Activated CD4-positive, alpha-beta T cell treated with anti-CD3 and anti-CD28 coated beads for 36 hours (primary cell): ENCODE data around the gene PIK3AP1. TPM values are rescaled to one million over a fixed set of nuclear protein-coding genes. Genes with fewer than 3 reads are reported as not detected.
"Not testable (repeated sequence)": the region's sequence is repeated elsewhere in the genome, so short reads cannot be mapped to it uniquely, and the experiment has no call there.

Source experiments
- ATAC-seq: fragments of 200-7000 bp; cut with Tn5 transposase; one replicate; pipeline ENCODE4 v1.10.0; 2021; ENCODE audit warnings: mild to moderate bottlenecking, moderate library complexity
- CTCF ChIA-PET: fragments of 350-600 bp; sonication (Branson Sonifier 250); formaldehyde crosslinking; loops from one replicate; lab custom pipeline; 2021; ENCODE audit warnings: antibody characterized with exemption; lab: Charles Lee
- POLR2A ChIA-PET: fragments of 350-600 bp; sonication (Branson Sonifier 250); formaldehyde crosslinking; loops from one replicate; lab custom pipeline; 2021; ENCODE audit warnings: antibody characterized with exemption, inconsistent platforms; lab: Charles Lee
- DNase-seq: peaks from one replicate; pipeline ENCODE4 v3.0.0-alpha.2; 2020
- H3K27ac Mint-ChIP-seq: one replicate; pipeline ENCODE4 v1.8.0; 2021; ENCODE audit warnings: mixed read lengths
- H3K27me3 Mint-ChIP-seq: one replicate; pipeline ENCODE4 v1.8.0; 2021; ENCODE audit warnings: mixed read lengths
- H3K36me3 Mint-ChIP-seq: one replicate; pipeline ENCODE4 v1.8.0; 2021; ENCODE audit warnings: low read depth, mixed read lengths
- H3K4me1 Mint-ChIP-seq: one replicate; pipeline ENCODE4 v1.8.0; 2021; ENCODE audit warnings: mixed read lengths
- H3K4me3 Mint-ChIP-seq: one replicate; pipeline ENCODE4 v1.8.0; 2021; ENCODE audit warnings: mild to moderate bottlenecking, moderate library complexity, mixed read lengths
- H3K9me3 Mint-ChIP-seq: one replicate; pipeline ENCODE4 v1.8.0; 2021; ENCODE audit warnings: low read depth, mixed read lengths
- intact Hi-C, 2 experiments: fragments of 100-400 bp; cut with DNase I in 1 of 2; cut with micrococcal nuclease in 1 of 2; formaldehyde crosslinking; loops; one replicate each; pipeline versions ENCODE4 v1.14.2 to v1.15.1; 2022 to 2024; cut with DNase I, micrococcal nuclease
- total RNA-seq, 2 experiments: library from RNA; stranded (reverse); gene quantifications; one replicate each; pipeline ENCODE4 v1.2.3, GENCODE V29; 2021

The PIK3AP1 gene
- total RNA-seq, 2 experiments from 2014 or later = 2.7 to 2.9 TPM

DNA sequence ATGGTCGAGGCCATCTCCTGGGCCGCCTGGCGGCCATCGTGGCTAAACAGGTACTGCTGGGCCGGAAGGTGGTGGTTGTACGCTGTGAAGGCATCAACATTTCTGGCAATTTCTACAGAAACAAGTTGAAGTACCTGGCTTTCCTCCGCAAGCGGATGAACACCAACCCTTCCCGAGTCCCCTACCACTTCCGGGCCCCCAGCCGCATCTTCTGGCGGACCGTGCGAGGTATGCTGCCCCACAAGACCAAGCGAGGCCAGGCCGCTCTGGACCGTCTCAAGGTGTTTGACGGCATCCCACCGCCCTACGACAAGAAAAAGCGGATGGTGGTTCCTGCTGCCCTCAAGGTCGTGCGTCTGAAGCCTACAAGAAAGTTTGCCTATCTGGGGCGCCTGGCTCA lies 30.0 kb upstream of the PIK3AP1 start:
- CTCF ChIA-PET, H3K9me3 Mint-ChIP-seq, ATAC-seq, DNase-seq, intact Hi-C loops, H3K36me3 Mint-ChIP-seq, H3K27ac Mint-ChIP-seq, H3K4me1 Mint-ChIP-seq, H3K27me3 Mint-ChIP-seq, H3K4me3 Mint-ChIP-seq, POLR2A ChIA-PET: not testable (repeated sequence)

DNA sequence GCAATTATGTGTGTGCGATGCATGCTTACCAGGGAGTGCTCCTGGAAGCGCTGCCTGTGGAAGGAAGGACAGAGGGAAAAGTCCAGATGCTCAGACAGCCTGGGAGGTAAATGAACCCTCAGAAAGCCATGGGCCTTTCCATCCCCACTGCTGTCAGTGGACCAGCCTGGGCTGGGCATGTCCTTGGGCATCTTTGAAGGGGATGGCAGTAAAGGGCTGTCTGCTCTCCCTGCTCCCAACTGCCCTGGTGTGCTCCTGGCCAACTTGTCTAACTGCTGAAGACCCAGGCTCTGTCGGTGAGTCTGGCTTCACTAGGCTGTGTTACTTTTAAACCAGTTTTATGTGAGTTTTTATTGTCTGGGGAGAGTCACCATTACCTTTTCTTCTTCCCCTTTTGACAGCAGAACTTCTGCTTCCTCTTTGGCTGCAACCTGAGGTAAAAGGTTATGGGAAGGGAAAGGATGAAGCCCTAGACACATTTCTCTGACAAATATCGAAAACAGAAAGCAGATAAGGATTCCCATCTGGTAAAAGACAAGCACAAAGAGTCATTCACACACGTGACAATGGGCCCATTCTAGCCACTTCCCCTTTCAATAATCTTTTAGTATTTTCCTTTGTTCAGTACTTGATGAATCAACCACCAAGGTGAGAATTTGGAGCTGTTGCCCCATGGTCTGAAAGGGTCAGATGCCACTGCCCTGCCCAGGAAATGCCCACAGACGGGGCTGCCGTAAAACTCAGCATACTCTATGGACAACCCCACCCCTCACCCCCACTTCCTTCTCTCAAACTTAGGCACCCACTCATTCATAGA lies 27.6 kb upstream of the PIK3AP1 start:
- no peak overlapping the region for H3K4me3 Mint-ChIP-seq
- ChIA-PET POLR2A (no interaction called here), CTCF (no interaction called here)
- intact Hi-C loops = no loop called here
- ATAC-seq (peak; percentile 89), DNase-seq (peak; percentile 25)
- peaks cover 2% of the 10 kb centered on the region for H3K27me3 Mint-ChIP-seq
- H3K36me3 Mint-ChIP-seq = no peaks in the 10 kb centered on the region
- H3K9me3 Mint-ChIP-seq = no peaks in the 10 kb centered on the region
- H3K4me1 Mint-ChIP-seq = peaks cover 11% of the 10 kb centered on the region
- H3K27ac Mint-ChIP-seq = no peak overlapping the region

GRCh38 chr10:96746503-96746902 lies 26.2 kb upstream of the PIK3AP1 start:
- ChIA-PET POLR2A (no interaction called here), CTCF (interaction anchor here (0.6 kb wide), 2 partner anchors 29 to 81 kb away, joined by 3 read pairs; no protein-coding TSS in a partner anchor)
- Mint-ChIP-seq H3K4me1 (peaks cover 11% of the 10 kb centered on the region), H3K27me3 (peaks cover 2% of the 10 kb centered on the region), H3K27ac (no peak overlapping the region), H3K9me3 (no peaks in the 10 kb centered on the region), H3K36me3 (no peaks in the 10 kb centered on the region), H3K4me3 (no peak overlapping the region)
- DNase-seq (no peak), ATAC-seq (no peak)
- intact Hi-C loops = no loop called here

DNA sequence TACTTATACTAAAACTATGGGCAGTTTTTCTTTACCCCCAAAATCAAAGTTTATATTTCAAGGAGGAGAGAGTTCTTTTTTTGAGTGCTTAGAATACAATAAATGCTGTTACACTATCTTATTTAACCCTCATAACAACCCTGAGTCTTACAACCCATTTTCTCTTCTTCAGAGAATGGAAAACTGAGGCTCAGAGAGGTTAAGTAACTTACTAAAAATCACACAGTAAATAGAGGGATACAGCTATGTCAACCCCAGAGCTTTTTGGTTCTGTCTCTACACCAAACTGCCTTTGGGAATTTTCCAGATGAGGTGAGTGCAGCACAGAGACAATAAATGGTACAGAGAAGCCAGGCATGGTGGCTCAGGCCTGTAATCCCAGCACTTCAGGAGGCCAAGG lies 25.6 kb upstream of the PIK3AP1 start:
- no peaks in the 10 kb centered on the region for H3K9me3 Mint-ChIP-seq
- ChIA-PET POLR2A (no interaction called here), CTCF (interaction anchor here (0.6 kb wide), 1 partner anchor 30 kb away, joined by 3 read pairs; no protein-coding TSS in a partner anchor)
- H3K36me3 Mint-ChIP-seq = no peaks in the 10 kb centered on the region
- H3K4me1 Mint-ChIP-seq = peaks cover 11% of the 10 kb centered on the region
- no peak overlapping the region for H3K27ac Mint-ChIP-seq
- no peak overlapping the region for H3K4me3 Mint-ChIP-seq
- H3K27me3 Mint-ChIP-seq = peaks cover 2% of the 10 kb centered on the region
- intact Hi-C loops = no loop called here
- DNase-seq (no peak), ATAC-seq (no peak)

- no peak for ATAC-seq
- no peak for DNase-seq
- H3K4me3 Mint-ChIP-seq = no peak overlapping the region
- CTCF ChIA-PET = interaction anchor here (0.7 kb wide), 1 partner anchor 1324 kb away, joined by 3 read pairs; no protein-coding TSS in a partner anchor
- no peaks in the 10 kb centered on the region for H3K9me3 Mint-ChIP-seq
- peaks cover 2% of the 10 kb centered on the region for H3K27me3 Mint-ChIP-seq
- H3K27ac Mint-ChIP-seq = no peak overlapping the region
- intact Hi-C loops = no loop called here
- POLR2A ChIA-PET = no interaction called here
- H3K4me1 Mint-ChIP-seq = peaks cover 11% of the 10 kb centered on the region
- H3K36me3 Mint-ChIP-seq = no peaks in the 10 kb centered on the region
Observed at GRCh38 chr10:96743988-96744585, 23.8 kb upstream of the PIK3AP1 start.

- H3K27me3 Mint-ChIP-seq, H3K36me3 Mint-ChIP-seq, H3K4me1 Mint-ChIP-seq, CTCF ChIA-PET, POLR2A ChIA-PET, ATAC-seq, DNase-seq, H3K9me3 Mint-ChIP-seq, intact Hi-C loops, H3K27ac Mint-ChIP-seq, H3K4me3 Mint-ChIP-seq: not testable (repeated sequence)
Observed at GRCh38 chr10:96741557-96741956, 21.2 kb upstream of the PIK3AP1 start.

GRCh38 chr10:96740579-96741281 lies 20.4 kb upstream of the PIK3AP1 start:
- intact Hi-C loops = no loop called here
- ChIA-PET POLR2A (no interaction called here), CTCF (no interaction called here)
- H3K36me3 Mint-ChIP-seq = no peaks in the 10 kb centered on the region
- peaks cover 3% of the 10 kb centered on the region for H3K4me1 Mint-ChIP-seq
- H3K4me3 Mint-ChIP-seq = no peak overlapping the region
- H3K27ac Mint-ChIP-seq = no peak overlapping the region
- DNase-seq (no peak), ATAC-seq (no peak)
- no peaks in the 10 kb centered on the region for H3K9me3 Mint-ChIP-seq
- H3K27me3 Mint-ChIP-seq = peaks cover 2% of the 10 kb centered on the region

GRCh38 chr10:96740141-96740540 lies 19.8 kb upstream of the PIK3AP1 start:
- peaks cover 2% of the 10 kb centered on the region for H3K27me3 Mint-ChIP-seq
- no peaks in the 10 kb centered on the region for H3K36me3 Mint-ChIP-seq
- CTCF ChIA-PET = interaction anchor here (0.8 kb wide), 1 partner anchor 18 kb away, joined by 3 read pairs; no protein-coding TSS in a partner anchor

DNA sequence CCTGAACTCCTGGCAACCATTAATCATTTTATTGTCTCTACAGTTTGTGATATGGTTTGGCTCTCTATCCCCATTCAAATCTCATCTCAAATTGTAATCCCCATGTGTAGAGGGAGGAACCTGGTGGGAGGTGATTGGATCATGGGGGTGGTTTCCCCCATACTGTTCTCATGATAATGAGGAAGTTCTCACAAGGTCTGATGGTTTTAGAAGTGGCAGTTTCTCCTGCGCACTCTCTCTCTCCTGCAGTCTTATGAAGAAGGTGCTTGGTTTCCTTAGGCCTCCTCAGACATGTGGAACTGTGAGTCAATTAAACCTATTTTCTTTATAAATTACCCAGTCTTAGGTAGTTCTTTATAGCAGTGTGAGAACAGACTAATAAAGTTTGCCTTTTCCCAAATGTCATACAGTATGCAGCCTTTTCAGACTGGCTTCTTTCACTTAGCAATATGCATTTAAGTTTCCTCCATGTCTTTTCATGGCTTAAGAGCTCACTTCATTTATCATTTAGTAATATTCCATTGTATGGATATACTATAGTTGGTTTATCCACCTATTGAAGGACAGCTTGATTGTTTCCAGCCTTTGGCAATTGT lies 17.1 kb upstream of the PIK3AP1 start:
- not testable (repeated sequence) for DNase-seq

More at GRCh38 chr10:96740141-96740540, 19.8 kb upstream of the PIK3AP1 start:
- ATAC-seq = no peak
- intact Hi-C loops = no loop called here
- no peak for DNase-seq
- POLR2A ChIA-PET = no interaction called here
- Mint-ChIP-seq H3K27ac (no peak overlapping the region), H3K4me3 (no peak overlapping the region), H3K9me3 (no peaks in the 10 kb centered on the region), H3K4me1 (peaks cover 3% of the 10 kb centered on the region)

GRCh38 chr10:96724621-96725020 lies 4.3 kb upstream of the PIK3AP1 start:
- CTCF ChIA-PET = no interaction called here
- H3K27me3 Mint-ChIP-seq = peaks cover 3% of the 10 kb centered on the region
- intact Hi-C loops = loop anchor here in 1 of 2 experiments (10.0 kb wide), 1 partner anchor 330 kb away; no protein-coding TSS in a partner anchor
- DNase-seq (no peak), ATAC-seq (no peak)
- peaks cover 10% of the 10 kb centered on the region for H3K4me1 Mint-ChIP-seq
- no peaks in the 10 kb centered on the region for H3K9me3 Mint-ChIP-seq
- no peaks in the 10 kb centered on the region for H3K36me3 Mint-ChIP-seq
- no peak overlapping the region for H3K27ac Mint-ChIP-seq
- H3K4me3 Mint-ChIP-seq = no peak overlapping the region
- POLR2A ChIA-PET = no interaction called here

More for the DNA sequence above, 17.1 kb upstream of the PIK3AP1 start:
- POLR2A ChIA-PET = interaction anchor here (0.6 kb wide), 1 partner anchor 147 kb away, joined by 5 read pairs; no protein-coding TSS in a partner anchor
- H3K4me1 Mint-ChIP-seq, H3K27ac Mint-ChIP-seq, intact Hi-C loops, CTCF ChIA-PET, H3K27me3 Mint-ChIP-seq, H3K4me3 Mint-ChIP-seq, ATAC-seq, H3K9me3 Mint-ChIP-seq, H3K36me3 Mint-ChIP-seq: not testable (repeated sequence)

- ATAC-seq (no peak), DNase-seq (no peak)
- H3K27ac Mint-ChIP-seq = peak overlapping the region; percentile 66
- no peaks in the 10 kb centered on the region for H3K9me3 Mint-ChIP-seq
- peak overlapping the region; percentile 93 for H3K4me3 Mint-ChIP-seq
- intact Hi-C loops = loop anchor here (2.0 to 10.0 kb wide), 3 partner anchors 26 to 326 kb away; no protein-coding TSS in a partner anchor
- POLR2A ChIA-PET = no interaction called here
- H3K27me3 Mint-ChIP-seq = peaks cover 2% of the 10 kb centered on the region
- CTCF ChIA-PET = interaction anchor here (0.5 to 1.0 kb wide), 2 partner anchors 16 to 43 kb away, joined by 3 to 4 read pairs; no protein-coding TSS in a partner anchor
- peaks cover 12% of the 10 kb centered on the region for H3K4me1 Mint-ChIP-seq
- H3K36me3 Mint-ChIP-seq = no peaks in the 10 kb centered on the region
Observed at GRCh38 chr10:96721207-96721572, 876 bp upstream of the PIK3AP1 start.
